Liver (tissue), 3 donors: ENCODE data around the gene C19orf33.
A peak's percentile ranks its signal among the peaks of the same experiment; 100 is the strongest.

Experiments
- CTCF ChIP-seq: fragments of 150-350 bp; IDR thresholded peaks from 2 replicates; pipeline ENCODE4 v1.5.1; 2017; ENCODE audit warnings: improper control_type of control experiment, low read depth, low read length; ENCODE audit not compliant: missing input control
- RAD21 ChIP-seq, 2 donors: IDR thresholded peaks; 2 replicates each; pipeline ENCODE4 v1.6.1; 2016; ENCODE audit warnings: antibody characterized with exemption in 2 of 2, mild to moderate bottlenecking in 2 of 2
- SP1 ChIP-seq: IDR thresholded peaks from 2 replicates; pipeline ENCODE4 v1.6.1; 2018; ENCODE audit warnings: antibody characterized with exemption, mild to moderate bottlenecking
- ZBTB33 ChIP-seq: IDR thresholded peaks from 2 replicates; pipeline ENCODE4 v1.6.1; 2016; ENCODE audit warnings: antibody characterized with exemption
- TF ChIP-seq, protein P1 (sequence below): IDR thresholded peaks from 2 replicates; pipeline ENCODE4 v1.6.1; 2016; ENCODE audit warnings: antibody characterized with exemption
- donor health status: healthy.
- donor health status: healthy.

GRCh38 chr19:38315657-38316476 lies 11.8 kb downstream of the C19orf33 start, which contains the start of gene YIF1B:
- no peak for TF ChIP-seq CTCF
- TF ChIP-seq SP1, result peak; percentile 73
- TF ChIP-seq, protein P1, sequence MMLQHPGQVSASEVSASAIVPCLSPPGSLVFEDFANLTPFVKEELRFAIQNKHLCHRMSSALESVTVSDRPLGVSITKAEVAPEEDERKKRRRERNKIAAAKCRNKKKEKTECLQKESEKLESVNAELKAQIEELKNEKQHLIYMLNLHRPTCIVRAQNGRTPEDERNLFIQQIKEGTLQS, result no peak
- no peak for TF ChIP-seq ZBTB33
- no peak for TF ChIP-seq RAD21 (IDR thresholded peaks at IDR 0.05)
